Measurements from ENCODE around the gene SCLY.

DNA sequence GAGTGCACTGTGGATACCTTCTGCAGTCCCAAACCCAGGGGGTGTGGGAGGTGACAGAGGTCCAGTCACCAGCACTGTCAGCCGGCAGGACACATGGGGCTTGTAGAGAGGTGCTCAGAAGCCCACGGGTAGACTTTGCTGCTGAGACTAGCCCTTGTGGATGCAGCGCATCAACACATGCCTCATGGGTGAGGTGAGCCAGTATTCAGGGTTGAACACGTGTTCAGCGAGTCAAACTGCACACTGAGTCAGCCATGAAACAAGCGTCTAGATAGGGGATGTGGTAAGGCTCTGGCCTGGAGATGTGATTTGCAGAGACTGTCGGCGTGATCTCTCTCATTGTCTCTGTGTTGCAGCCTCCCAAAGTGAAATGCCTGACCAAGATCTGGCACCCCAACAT is 35.8 kb upstream of the SCLY start:
- no peak for TF ChIP-seq GATA2 (IDR thresholded peaks at IDR 0.05; ENCODE audit: low read depth, low read length)
- TF ChIP-seq GATA3 (IDR thresholded peaks at IDR 0.05; ENCODE audit: low read depth, low read length) = no peak

Data from SH-SY5Y (cell line).